ENCODE measurements around the gene ZNF417.

The ZNF417 gene

DNA sequence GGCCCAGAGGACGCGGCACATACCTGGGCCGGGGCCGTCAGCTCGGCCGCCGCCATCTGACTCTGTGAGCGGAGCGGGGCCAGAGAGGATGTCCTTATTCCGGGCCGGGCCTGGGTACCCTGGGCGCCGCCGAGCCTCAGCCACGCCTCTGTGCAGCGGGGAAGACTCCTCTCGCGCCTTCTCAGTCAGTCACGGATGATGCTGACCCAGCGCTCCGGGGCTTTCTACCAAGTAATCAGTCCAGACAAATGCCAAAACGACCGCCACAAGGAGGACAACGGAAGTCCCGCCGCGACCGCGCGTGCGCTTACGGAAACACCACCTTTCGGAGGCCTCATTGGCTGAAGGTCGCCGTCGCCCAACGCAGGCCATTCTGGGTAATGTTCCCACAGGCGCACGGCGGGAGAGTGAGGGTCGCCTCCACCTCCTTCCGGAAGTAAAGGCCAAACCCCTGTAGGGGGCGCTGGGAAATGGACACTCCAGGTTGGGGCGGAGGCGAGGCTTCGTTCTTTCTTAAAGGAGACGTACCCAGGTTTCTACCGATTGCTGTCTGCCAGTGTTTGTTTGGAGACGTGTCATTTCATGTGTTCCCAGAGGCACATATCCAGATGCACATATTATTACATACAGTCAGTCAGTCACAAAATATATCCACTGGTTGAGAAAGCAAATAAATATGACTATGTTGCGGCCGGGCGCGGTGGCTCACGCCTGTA is 31.2 kb upstream of the ZNF417 start, which contains the start of gene ZNF256:
Gene ZNF256, minus strand, starts transcription at position 288 of the 716 bp plus-strand sequence. Its CDS starts 232 bp downstream, at position 56.
- TF ChIP-seq L3MBTL2 (conservative IDR thresholded peaks at IDR 0.05) (peak; percentile 89), ELF4 (IDR thresholded peaks at IDR 0.05) (peak; percentile 49; the same call in 1 of the 2 replicates), SUZ12 (IDR thresholded peaks at IDR 0.05) (no peak), FOXM1 (IDR thresholded peaks at IDR 0.05; ENCODE audit: borderline replicate concordance) (no peak), LEF1 (IDR thresholded peaks at IDR 0.05; ENCODE audit: borderline replicate concordance) (no peak), FOXK2 (IDR thresholded peaks at IDR 0.05) (no peak)
- POLR2A ChIA-PET: no interaction called here
- DNase-seq (ENCODE audit: extremely low spot score): peak; percentile 87
- CTCF ChIA-PET: no interaction called here

- ChIA-PET POLR2A (no interaction called here), CTCF (no interaction called here)
- TF ChIP-seq HDGF (IDR thresholded peaks at IDR 0.05; ENCODE audit: borderline replicate concordance) (no peak), SUZ12 (IDR thresholded peaks at IDR 0.05) (no peak), NFRKB (IDR thresholded peaks at IDR 0.05) (no peak), BHLHE40 (IDR thresholded peaks at IDR 0.05; ENCODE audit: borderline replicate concordance) (no peak), TARDBP (IDR thresholded peaks at IDR 0.05) (no peak), L3MBTL2 (conservative IDR thresholded peaks at IDR 0.05) (no peak), FOXM1 (IDR thresholded peaks at IDR 0.05; ENCODE audit: borderline replicate concordance) (no peak), ZNF384 (IDR thresholded peaks at IDR 0.05) (no peak), LEF1 (IDR thresholded peaks at IDR 0.05; ENCODE audit: borderline replicate concordance) (no peak), CTBP1 (IDR thresholded peaks at IDR 0.05; ENCODE audit: borderline replicate concordance) (no peak)
- TF ChIP-seq, protein P1, sequence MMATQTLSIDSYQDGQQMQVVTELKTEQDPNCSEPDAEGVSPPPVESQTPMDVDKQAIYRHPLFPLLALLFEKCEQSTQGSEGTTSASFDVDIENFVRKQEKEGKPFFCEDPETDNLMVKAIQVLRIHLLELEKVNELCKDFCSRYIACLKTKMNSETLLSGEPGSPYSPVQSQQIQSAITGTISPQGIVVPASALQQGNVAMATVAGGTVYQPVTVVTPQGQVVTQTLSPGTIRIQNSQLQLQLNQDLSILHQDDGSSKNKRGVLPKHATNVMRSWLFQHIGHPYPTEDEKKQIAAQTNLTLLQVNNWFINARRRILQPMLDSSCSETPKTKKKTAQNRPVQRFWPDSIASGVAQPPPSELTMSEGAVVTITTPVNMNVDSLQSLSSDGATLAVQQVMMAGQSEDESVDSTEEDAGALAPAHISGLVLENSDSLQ (IDR thresholded peaks at IDR 0.05): no peak
- DNase-seq (ENCODE audit: extremely low spot score): no peak
These were observed 30.7 kb upstream of the ZNF417 start for GRCh38 chr19:57947088-57947418.

DNA sequence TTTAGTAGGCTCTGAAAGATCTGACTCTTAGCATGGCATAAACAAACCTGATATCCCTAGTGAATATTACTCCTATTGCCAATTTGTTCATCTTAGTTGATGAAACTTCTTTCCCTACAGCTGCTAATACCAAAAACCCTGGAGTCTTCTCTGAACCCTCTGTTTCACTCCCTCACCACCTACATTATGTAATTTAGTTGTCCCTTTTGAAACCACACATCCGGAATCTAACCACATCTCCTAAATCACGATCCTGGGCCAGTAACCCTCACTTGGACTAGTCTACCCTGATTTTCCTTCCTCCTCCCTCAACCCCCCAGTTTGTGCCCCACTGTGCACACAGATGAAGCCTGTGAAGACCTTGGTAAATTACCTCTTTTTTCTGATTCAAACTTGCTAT is 29.9 kb upstream of the ZNF417 start:
- ChIA-PET POLR2A (interaction anchor here (0.6 kb wide), 1 partner anchor 237 kb away, joined by 3 read pairs; the partner anchor contains the start of gene ZNF274), CTCF (no interaction called here)
- DNase-seq (ENCODE audit: extremely low spot score): no peak
- TF ChIP-seq ARNT (IDR thresholded peaks at IDR 0.05) (no peak), LEF1 (IDR thresholded peaks at IDR 0.05; ENCODE audit: borderline replicate concordance) (no peak), NFRKB (IDR thresholded peaks at IDR 0.05) (no peak), L3MBTL2 (conservative IDR thresholded peaks at IDR 0.05) (no peak), HDGF (IDR thresholded peaks at IDR 0.05; ENCODE audit: borderline replicate concordance) (no peak), FOXA1 (IDR thresholded peaks at IDR 0.05) (no peak), TARDBP (IDR thresholded peaks at IDR 0.05) (no peak), BHLHE40 (IDR thresholded peaks at IDR 0.05; ENCODE audit: borderline replicate concordance) (no peak), FOXK2 (IDR thresholded peaks at IDR 0.05) (no peak), CTBP1 (IDR thresholded peaks at IDR 0.05; ENCODE audit: borderline replicate concordance) (no peak), ZNF384 (IDR thresholded peaks at IDR 0.05) (no peak), SP1 (IDR thresholded peaks at IDR 0.05) (no peak), ELF4 (IDR thresholded peaks at IDR 0.05) (no peak), SUZ12 (IDR thresholded peaks at IDR 0.05) (no peak), FOXM1 (IDR thresholded peaks at IDR 0.05; ENCODE audit: borderline replicate concordance) (no peak)
- TF ChIP-seq, protein P1 (IDR thresholded peaks at IDR 0.05): no peak

- ChIA-PET CTCF (no interaction called here), POLR2A (no interaction called here)
- DNase-seq (ENCODE audit: extremely low spot score): no peak
- no peak for TF ChIP-seq LEF1 (IDR thresholded peaks at IDR 0.05; ENCODE audit: borderline replicate concordance)
- TF ChIP-seq L3MBTL2 (conservative IDR thresholded peaks at IDR 0.05): no peak
- TF ChIP-seq FOXM1 (IDR thresholded peaks at IDR 0.05; ENCODE audit: borderline replicate concordance): no peak
- TF ChIP-seq ZNF384 (IDR thresholded peaks at IDR 0.05): no peak
- TF ChIP-seq FOXA1 (IDR thresholded peaks at IDR 0.05): no peak
- no peak for TF ChIP-seq HDGF (IDR thresholded peaks at IDR 0.05; ENCODE audit: borderline replicate concordance)
- no peak for TF ChIP-seq TARDBP (IDR thresholded peaks at IDR 0.05)
- TF ChIP-seq SP1 (IDR thresholded peaks at IDR 0.05): no peak
These were observed 25.2 kb upstream of the ZNF417 start for GRCh38 chr19:57941593-57941992.

GRCh38 chr19:57935731-57936130 is 19.3 kb upstream of the ZNF417 start:
- no peak for DNase-seq (ENCODE audit: extremely low spot score)
- ChIA-PET CTCF (no interaction called here), POLR2A (no interaction called here)
- TF ChIP-seq FOXA1 (IDR thresholded peaks at IDR 0.05) (no peak), SUZ12 (IDR thresholded peaks at IDR 0.05) (no peak), FOXK2 (IDR thresholded peaks at IDR 0.05) (no peak), ZNF384 (IDR thresholded peaks at IDR 0.05) (no peak), ELF4 (IDR thresholded peaks at IDR 0.05) (peak; percentile 64; the same call in 1 of the 2 replicates)

- ChIA-PET CTCF (no interaction called here), POLR2A (no interaction called here)
- DNase-seq (ENCODE audit: extremely low spot score): no peak
- TF ChIP-seq ARNT (IDR thresholded peaks at IDR 0.05) (no peak), LEF1 (IDR thresholded peaks at IDR 0.05; ENCODE audit: borderline replicate concordance) (no peak), SUZ12 (IDR thresholded peaks at IDR 0.05) (no peak), CTBP1 (IDR thresholded peaks at IDR 0.05; ENCODE audit: borderline replicate concordance) (no peak), ZNF384 (IDR thresholded peaks at IDR 0.05) (no peak), HDGF (IDR thresholded peaks at IDR 0.05; ENCODE audit: borderline replicate concordance) (no peak), BHLHE40 (IDR thresholded peaks at IDR 0.05; ENCODE audit: borderline replicate concordance) (no peak), SP1 (IDR thresholded peaks at IDR 0.05) (no peak), FOXK2 (IDR thresholded peaks at IDR 0.05) (no peak), TARDBP (IDR thresholded peaks at IDR 0.05) (no peak), FOXM1 (IDR thresholded peaks at IDR 0.05; ENCODE audit: borderline replicate concordance) (no peak), FOXA1 (IDR thresholded peaks at IDR 0.05) (no peak)
- TF ChIP-seq, protein P1 (IDR thresholded peaks at IDR 0.05): no peak
These were observed 18.7 kb upstream of the ZNF417 start, which contains the start of gene ZNF418 for GRCh38 chr19:57934820-57935665. Gene ZNF418, minus strand, starts transcription at chr19:57935402. Its CDS starts 1,580 bp downstream, at chr19:57933822.

All from HEK293T (cell line).